Measurements from ENCODE around the gene SERPINB6. TPM values are rescaled to one million over a fixed set of nuclear protein-coding genes. Genes with fewer than 3 reads are reported as not detected.

SERPINB6 gene
- polyA plus RNA-seq, 2 of the 4 experiments (the other 2 are of a cell fraction), result 104 to 126 TPM

- WGBS (ENCODE audit: missing lambda C conversion rate), result 93% methylated on average over 9 of the region's 10 CpGs
- Histone ChIP-seq H3K4me3 (no peak overlapping the region), H3K9me3 (peaks cover 10% of the 10 kb centered on the region; the same call in 1 of the 3 replicates), H3K4me2 (no peak overlapping the region), H3K27ac (no peak overlapping the region), H3K4me1 (peaks cover 12% of the 10 kb centered on the region)
- FAIRE-seq (no peak), ATAC-seq (no peak), DNase-seq (ENCODE audit: low read depth in 1 of 2, low spot score in 1 of 2) (no peak)
- ChIA-PET POLR2A (no interaction called here), CTCF (interaction anchor here (1.5 to 1.6 kb wide), 2 partner anchors 53 to 63 kb away, joined by 4 read pairs; partner anchors contain the start of gene RIPK1)
- no peak for TF ChIP-seq HES2 (IDR thresholded peaks at IDR 0.05)
- no peak for TF ChIP-seq RFX5 (IDR thresholded peaks at IDR 0.05)
- no peak for TF ChIP-seq JUNB (IDR thresholded peaks at IDR 0.05)
- TF ChIP-seq ZFP36 (IDR thresholded peaks at IDR 0.05; ENCODE audit: borderline replicate concordance, partially characterized antibody), result no peak
- no peak for TF ChIP-seq ESRRA (IDR thresholded peaks at IDR 0.05; ENCODE audit: borderline replicate concordance, low read length)
- no peak for TF ChIP-seq GATA3 (IDR thresholded peaks at IDR 0.05; ENCODE audit: borderline replicate concordance)
- no peak for TF ChIP-seq POLR2AphosphoS2 (conservative IDR thresholded peaks at IDR 0.05; ENCODE audit: low read length)
- no peak for TF ChIP-seq RAD21 (conservative IDR thresholded peaks at IDR 0.05 in 1 of 2, IDR thresholded peaks at IDR 0.05 in 1 of 2)
- TF ChIP-seq CTCF (IDR thresholded peaks at IDR 0.05), result no peak
- no peak for TF ChIP-seq CEBPB (IDR thresholded peaks at IDR 0.05)
- TF ChIP-seq HDAC2 (IDR thresholded peaks at IDR 0.05), result no peak
- no peak for TF ChIP-seq SREBF2 (IDR thresholded peaks at IDR 0.05)
- no peak for TF ChIP-seq PBX3 (IDR thresholded peaks at IDR 0.05)
- no peak for TF ChIP-seq SMC3 (IDR thresholded peaks at IDR 0.05)
- TF ChIP-seq CBX2 (IDR thresholded peaks at IDR 0.05; ENCODE audit: borderline replicate concordance, low read depth), result no peak
- TF ChIP-seq CHD4 (IDR thresholded peaks at IDR 0.05; ENCODE audit: borderline replicate concordance), result no peak
- no peak for TF ChIP-seq ATOH8 (CRISPR knock-in tag; IDR thresholded peaks at IDR 0.05; ENCODE audit: low read depth)
- TF ChIP-seq HOXB5 (CRISPR knock-in tag; IDR thresholded peaks at IDR 0.05), result no peak
Measured at GRCh38 chr6:3015144-3015543, 43.8 kb upstream of the SERPINB6 start.

- no peak for DNase-seq (ENCODE audit: low read depth in 1 of 2, low spot score in 1 of 2)
- Histone ChIP-seq H3K4me3 (no peak overlapping the region), H3K27ac (no peak overlapping the region), H3K4me1 (peaks cover 15% of the 10 kb centered on the region), H3K4me2 (no peak overlapping the region), H3K9me3 (peaks cover 10% of the 10 kb centered on the region; the same call in 1 of the 3 replicates)
- WGBS (ENCODE audit: missing lambda C conversion rate), result 86% methylated on average over 4 of the region's 4 CpGs
- CTCF ChIA-PET, result interaction anchor here (1.5 to 1.6 kb wide), 2 partner anchors 54 to 62 kb away, joined by 4 read pairs; partner anchors contain the start of gene RIPK1
- FAIRE-seq, result no peak
- POLR2A ChIA-PET, result no interaction called here
- no peak for TF ChIP-seq EHMT2 (IDR thresholded peaks at IDR 0.05; ENCODE audit: low read depth)
- TF ChIP-seq FOSL2 (IDR thresholded peaks at IDR 0.05), result no peak
- TF ChIP-seq FOSL2 (CRISPR knock-in tag; IDR thresholded peaks at IDR 0.05), result no peak
- no peak for TF ChIP-seq CHD2 (IDR thresholded peaks at IDR 0.05; ENCODE audit: low read length, partially characterized antibody)
- no peak for TF ChIP-seq USF2 (IDR thresholded peaks at IDR 0.05)
- no peak for TF ChIP-seq CHD4 (IDR thresholded peaks at IDR 0.05; ENCODE audit: borderline replicate concordance)
- TF ChIP-seq MAFK (IDR thresholded peaks at IDR 0.05; ENCODE audit: partially characterized antibody), result no peak
- TF ChIP-seq CBX2 (IDR thresholded peaks at IDR 0.05; ENCODE audit: borderline replicate concordance, low read depth), result no peak
- TF ChIP-seq HDAC2 (IDR thresholded peaks at IDR 0.05), result no peak
- no peak for TF ChIP-seq SMC3 (IDR thresholded peaks at IDR 0.05)
- no peak for TF ChIP-seq RARB (CRISPR knock-in tag; IDR thresholded peaks at IDR 0.05)
- TF ChIP-seq ESRRA (IDR thresholded peaks at IDR 0.05; ENCODE audit: borderline replicate concordance, low read length), result no peak
- ATAC-seq, result no peak
Measured at GRCh38 chr6:3014675-3015066, 43.3 kb upstream of the SERPINB6 start.

Data from A549 (cell line).